Caco-2 (cell line): ENCODE results near the gene MACROD2. TPM values are rescaled to one million over a fixed set of nuclear protein-coding genes. Genes with fewer than 3 reads are reported as not detected.

ENCODE experiments used
- BruUV-seq: library from RNA; stranded (reverse); fragments of 400-500 nt; replicated peaks from 2 replicates; lab custom pipeline; 2021; lab: Mats Ljungman, UMichigan
- CTCF ChIA-PET: fragments of 300-600 bp; sonication (Branson Sonifier 250); formaldehyde crosslinking; loops from one replicate; lab custom pipeline; 2022; ENCODE audit warnings: antibody characterized with exemption; lab: Charles Lee
- POLR2A ChIA-PET: fragments of 300-600 bp; sonication (Branson Sonifier 250); formaldehyde crosslinking; loops from one replicate; lab custom pipeline; 2022; ENCODE audit warnings: antibody characterized with exemption; lab: Charles Lee
- DNase-seq, 2 experiments: peaks; one replicate each; pipeline versions ENCODE4 v3.0.0 to v3.0.0-alpha.2; 2020 to 2022
- H3K27me3 ChIP-seq: replicated peaks from 2 replicates; pipeline ENCODE4 v1.6.0; 2011; ENCODE audit warnings: low read length; ENCODE audit not compliant: control insufficient read depth, insufficient read depth
- H3K36me3 ChIP-seq: 2 replicates; pipeline ENCODE4 v1.5.1; 2011; ENCODE audit warnings: low read length; ENCODE audit not compliant: control insufficient read depth, insufficient read depth
- H3K4me1 ChIP-seq: fragments of 250-450 bp; sonication (Bioruptor Pico); 2 replicates; pipeline ENCODE4 v1.5.1; 2020; ENCODE audit warnings: mild to moderate bottlenecking
- H3K4me3 ChIP-seq: 2 replicates; pipeline ENCODE4 v1.5.1; 2011; ENCODE audit warnings: low read depth, mild to moderate bottlenecking, control low read depth, low read length
- H3K9me3 ChIP-seq: fragments of 250-450 bp; sonication (Bioruptor Pico); 2 replicates; pipeline ENCODE4 v1.5.1; 2020; ENCODE audit warnings: mild to moderate bottlenecking, moderate library complexity
- H3K27ac Mint-ChIP-seq: one replicate; pipeline ENCODE4 v1.8.0; 2022; ENCODE audit warnings: mixed read lengths; ENCODE audit not compliant: unreplicated experiment
- H3K27me3 Mint-ChIP-seq: one replicate; pipeline ENCODE4 v1.8.0; 2022; ENCODE audit warnings: mixed read lengths; ENCODE audit not compliant: insufficient read depth, unreplicated experiment
- H3K36me3 Mint-ChIP-seq: one replicate; pipeline ENCODE4 v1.8.0; 2022; ENCODE audit warnings: mild to moderate bottlenecking, mixed read lengths; ENCODE audit not compliant: insufficient read depth, unreplicated experiment
- H3K4me1 Mint-ChIP-seq: one replicate; pipeline ENCODE4 v1.8.0; 2022; ENCODE audit warnings: low read depth, mixed read lengths; ENCODE audit not compliant: unreplicated experiment
- H3K4me3 Mint-ChIP-seq: one replicate; pipeline ENCODE4 v1.8.0; 2022; ENCODE audit warnings: mild to moderate bottlenecking, moderate library complexity, mixed read lengths; ENCODE audit not compliant: unreplicated experiment
- H3K9me3 Mint-ChIP-seq: one replicate; pipeline ENCODE4 v1.8.0; 2022; ENCODE audit warnings: mixed read lengths; ENCODE audit not compliant: unreplicated experiment
- CTCF ChIP-seq, 2 experiments: fragments of 200-600 bp in 1 of 2; IDR thresholded peaks; 1 replicate in 1 of 2; 2 replicates in 1 of 2; pipeline versions ENCODE4 v1.5.1 to v1.8.0; 2011 to 2022; ENCODE audit warnings: antibody characterized with exemption in 1 of 2, control low read depth in 1 of 2, inconsistent platforms in 1 of 2, low read depth in 1 of 2, low read length in 1 of 2, mild to moderate bottlenecking in 1 of 2, moderate library complexity in 1 of 2; ENCODE audit not compliant: insufficient read depth in 1 of 2, severe bottlenecking in 1 of 2, unreplicated experiment in 1 of 2
- intact Hi-C: fragments of 100-400 bp; cut with micrococcal nuclease; formaldehyde crosslinking; loops from one replicate; pipeline ENCODE4 v1.10.0; 2022; ENCODE audit not compliant: unreplicated experiment
- total RNA-seq: library from RNA; stranded (reverse); gene quantifications from 2 replicates; pipeline ENCODE4 v1.2.3, GENCODE V29; 2022

The MACROD2 gene
- total RNA-seq, 1 experiment from 2014 or later, result 6.4 TPM

GRCh38 chr20:15345287-15345686 lies 1350.0 kb downstream of the MACROD2 start:
- CTCF ChIA-PET, result no interaction called here
- no peak overlapping the region for H3K27ac Mint-ChIP-seq
- Histone ChIP-seq H3K27me3 (no peaks in the 10 kb centered on the region), H3K4me1 (peaks cover 6% of the 10 kb centered on the region; the same call in 1 of the 2 replicates), H3K9me3 (peaks cover under 1% of the 10 kb centered on the region; the same call in 1 of the 2 replicates), H3K4me3 (no peak overlapping the region), H3K36me3 (no peaks in the 10 kb centered on the region)
- peaks cover 10% of the 10 kb centered on the region for H3K9me3 Mint-ChIP-seq
- POLR2A ChIA-PET, result no interaction called here
- no peak for TF ChIP-seq CTCF (IDR thresholded peaks at IDR 0.05; ENCODE audit: insufficient read depth in 1 of 2, low read depth in 1 of 2, low read length in 1 of 2, severe bottlenecking in 1 of 2, unreplicated experiment in 1 of 2)
- intact Hi-C loops, result no loop called here
- no TSS peak for BruUV-seq
- no peaks in the 10 kb centered on the region for H3K36me3 Mint-ChIP-seq
- H3K4me3 Mint-ChIP-seq, result no peak overlapping the region
- peaks cover 9% of the 10 kb centered on the region for H3K4me1 Mint-ChIP-seq
- no peaks in the 10 kb centered on the region for H3K27me3 Mint-ChIP-seq
- no peak for DNase-seq

GRCh38 chr20:15346657-15347280 lies 1351.5 kb downstream of the MACROD2 start:
- Histone ChIP-seq H3K4me3 (no peak overlapping the region), H3K27me3 (no peaks in the 10 kb centered on the region), H3K9me3 (peaks cover 5% of the 10 kb centered on the region; the same call in 1 of the 2 replicates), H3K36me3 (no peaks in the 10 kb centered on the region), H3K4me1 (peaks cover 6% of the 10 kb centered on the region; the same call in 1 of the 2 replicates)
- Mint-ChIP-seq H3K4me1 (peaks cover 9% of the 10 kb centered on the region), H3K27ac (no peak overlapping the region), H3K9me3 (peaks cover 10% of the 10 kb centered on the region), H3K4me3 (no peak overlapping the region), H3K27me3 (no peaks in the 10 kb centered on the region), H3K36me3 (no peaks in the 10 kb centered on the region)
- TF ChIP-seq CTCF (IDR thresholded peaks at IDR 0.05; ENCODE audit: insufficient read depth in 1 of 2, low read depth in 1 of 2, low read length in 1 of 2, severe bottlenecking in 1 of 2, unreplicated experiment in 1 of 2), result no peak
- no TSS peak for BruUV-seq
- ChIA-PET POLR2A (no interaction called here), CTCF (interaction anchor here (0.6 kb wide), 1 partner anchor 148 kb away, joined by 3 read pairs; no protein-coding TSS in a partner anchor)
- no peak for DNase-seq
- intact Hi-C loops, result no loop called here

- ChIA-PET CTCF (interaction anchor here (0.5 kb wide), 1 partner anchor 8 kb away, joined by 3 read pairs; no protein-coding TSS in a partner anchor), POLR2A (no interaction called here)
- Histone ChIP-seq H3K4me1 (no peaks in the 10 kb centered on the region), H3K4me3 (no peak overlapping the region), H3K9me3 (0 out of 2 replicates have a peak, but pooled peaks cover 4% of the 10 kb centered on the region), H3K27me3 (no peaks in the 10 kb centered on the region), H3K36me3 (no peaks in the 10 kb centered on the region)
- no TSS peak for BruUV-seq
- intact Hi-C loops, result no loop called here
- peaks cover 1% of the 10 kb centered on the region for H3K4me1 Mint-ChIP-seq
- H3K27ac Mint-ChIP-seq, result no peak overlapping the region
- H3K9me3 Mint-ChIP-seq, result no peaks in the 10 kb centered on the region
- no peak for DNase-seq
- no peaks in the 10 kb centered on the region for H3K27me3 Mint-ChIP-seq
- TF ChIP-seq CTCF (IDR thresholded peaks at IDR 0.05; ENCODE audit: insufficient read depth in 1 of 2, low read depth in 1 of 2, low read length in 1 of 2, severe bottlenecking in 1 of 2, unreplicated experiment in 1 of 2), result no peak
- no peak overlapping the region for H3K4me3 Mint-ChIP-seq
- H3K36me3 Mint-ChIP-seq, result no peaks in the 10 kb centered on the region
Measured at GRCh38 chr20:15359056-15359455, 1363.7 kb downstream of the MACROD2 start.
